Panc1 (cell line): ENCODE data around the gene FHIT. TPM values are rescaled to one million over a fixed set of nuclear protein-coding genes. Genes with fewer than 3 reads are reported as not detected.

ENCODE experiments used
- ATAC-seq: fragments of 200-7000 bp; cut with Tn5 transposase; 2 replicates; pipeline ENCODE4 v1.9.1; 2020; ENCODE audit warnings: mild to moderate bottlenecking, moderate library complexity
- BruUV-seq: library from RNA; stranded (reverse); fragments of 400-500 nt; replicated peaks from 2 replicates; lab custom pipeline; 2021; lab: Mats Ljungman, UMichigan
- CTCF ChIA-PET: fragments of 300-600 bp; sonication (Branson Sonifier 250); formaldehyde crosslinking; loops from one replicate; lab custom pipeline; 2022; ENCODE audit warnings: antibody characterized with exemption; lab: Charles Lee
- POLR2A ChIA-PET: fragments of 300-600 bp; sonication (Branson Sonifier 250); formaldehyde crosslinking; loops from one replicate; lab custom pipeline; 2022; ENCODE audit warnings: antibody characterized with exemption; lab: Charles Lee
- DNase-seq: peaks from one replicate; pipeline ENCODE4 v3.0.0-alpha.2; 2010; ENCODE audit warnings: low read depth, low spot score
- H3K27ac ChIP-seq: 2 replicates; pipeline ENCODE4 v1.5.1; 2011; ENCODE audit warnings: mild to moderate bottlenecking, low read length, inconsistent platforms
- H3K27me3 ChIP-seq: fragments of 200-500 bp; sonication (Bioruptor generic); 2 replicates; pipeline ENCODE4 v1.6.0; 2014; ENCODE audit warnings: low read length, inconsistent platforms; ENCODE audit not compliant: control insufficient read depth, insufficient read depth
- H3K36me3 ChIP-seq: fragments of 200-500 bp; sonication (Bioruptor generic); 2 replicates; pipeline ENCODE4 v1.5.1; 2014; ENCODE audit warnings: inconsistent platforms, mild to moderate bottlenecking, low read length, moderate library complexity; ENCODE audit not compliant: control insufficient read depth, insufficient read depth
- H3K4me1 ChIP-seq: 2 replicates; pipeline ENCODE4 v1.5.1; 2011; ENCODE audit warnings: inconsistent platforms, mild to moderate bottlenecking, low read length, moderate library complexity; ENCODE audit not compliant: control insufficient read depth, insufficient read depth
- H3K4me3 ChIP-seq, 2 experiments: 2 replicates each; pipeline ENCODE4 v1.5.1; 2011 to 2012; ENCODE audit warnings: low read depth in 2 of 2, low read length in 2 of 2, mild to moderate bottlenecking in 2 of 2, inconsistent platforms in 1 of 2, moderate library complexity in 1 of 2
- H3K9me3 ChIP-seq: fragments of 200-500 bp; sonication (Bioruptor generic); 2 replicates; pipeline ENCODE4 v1.5.1; 2014; ENCODE audit warnings: low read depth, mild to moderate bottlenecking, inconsistent platforms, low read length, moderate library complexity; ENCODE audit not compliant: control insufficient read depth, insufficient read depth
- POLR2AphosphoS5 ChIP-seq: IDR thresholded peaks from 2 replicates; pipeline ENCODE4 v1.6.1; 2012; ENCODE audit warnings: mild to moderate bottlenecking, low read depth, low read length, moderate library complexity
- SIN3A ChIP-seq: IDR thresholded peaks from 2 replicates; pipeline ENCODE4 v1.6.1; 2012; ENCODE audit warnings: low read depth, mild to moderate bottlenecking, low read length, moderate library complexity, borderline replicate concordance; ENCODE audit not compliant: insufficient read depth
- TCF7L2 ChIP-seq: IDR thresholded peaks from 2 replicates; pipeline ENCODE4 v1.6.1; 2011; ENCODE audit warnings: mild to moderate bottlenecking, low read depth, low read length, inconsistent platforms
- in situ Hi-C: cut with HindIII; loops from 2 replicates; pipeline ENCODE4 v1.10.0; 2016; ENCODE audit warnings: low sequenced_read_pairs, low pct_unique_long_range_greater_than_20kb
- intact Hi-C: fragments of 100-400 bp; cut with micrococcal nuclease; formaldehyde crosslinking; loops from one replicate; pipeline ENCODE4 v1.10.0; 2022; ENCODE audit not compliant: unreplicated experiment
- total RNA-seq: library from RNA; stranded (reverse); gene quantifications from one replicate; pipeline ENCODE4 v1.2.1, GENCODE V29; 2021; ENCODE audit not compliant: unreplicated experiment
- TF ChIP-seq, protein P1 (sequence below), 2 experiments: IDR thresholded peaks; 2 replicates each; pipeline ENCODE4 v1.6.1; 2011 to 2012; ENCODE audit warnings: low read depth in 2 of 2, control low read depth in 1 of 2, low read length in 1 of 2, mild to moderate bottlenecking in 1 of 2, moderate library complexity in 1 of 2; ENCODE audit not compliant: insufficient read depth in 1 of 2
- TF ChIP-seq, protein P2 (sequence below): fragments of 450-650 bp; IDR thresholded peaks from 2 replicates; pipeline ENCODE4 v1.5.1; 2017; ENCODE audit warnings: mild to moderate bottlenecking

FHIT gene
- total RNA-seq, 1 experiment from 2014 or later = 2.2 TPM

GRCh38 chr3:60319179-60319858 lies 931.9 kb downstream of the FHIT start:
- in situ Hi-C loops = no loop called here
- no peaks in the 10 kb centered on the region for H3K4me1 ChIP-seq
- no peaks in the 10 kb centered on the region for H3K27me3 ChIP-seq
- no peak overlapping the region for H3K4me3 ChIP-seq
- ChIA-PET POLR2A (no interaction called here), CTCF (no interaction called here)
- ATAC-seq = no peak
- H3K9me3 ChIP-seq = no peaks in the 10 kb centered on the region
- H3K27ac ChIP-seq = no peak overlapping the region
- no TSS peak for BruUV-seq
- intact Hi-C loops = no loop called here
- H3K36me3 ChIP-seq = no peaks in the 10 kb centered on the region
- no peak for DNase-seq
- TF ChIP-seq, protein P1, sequence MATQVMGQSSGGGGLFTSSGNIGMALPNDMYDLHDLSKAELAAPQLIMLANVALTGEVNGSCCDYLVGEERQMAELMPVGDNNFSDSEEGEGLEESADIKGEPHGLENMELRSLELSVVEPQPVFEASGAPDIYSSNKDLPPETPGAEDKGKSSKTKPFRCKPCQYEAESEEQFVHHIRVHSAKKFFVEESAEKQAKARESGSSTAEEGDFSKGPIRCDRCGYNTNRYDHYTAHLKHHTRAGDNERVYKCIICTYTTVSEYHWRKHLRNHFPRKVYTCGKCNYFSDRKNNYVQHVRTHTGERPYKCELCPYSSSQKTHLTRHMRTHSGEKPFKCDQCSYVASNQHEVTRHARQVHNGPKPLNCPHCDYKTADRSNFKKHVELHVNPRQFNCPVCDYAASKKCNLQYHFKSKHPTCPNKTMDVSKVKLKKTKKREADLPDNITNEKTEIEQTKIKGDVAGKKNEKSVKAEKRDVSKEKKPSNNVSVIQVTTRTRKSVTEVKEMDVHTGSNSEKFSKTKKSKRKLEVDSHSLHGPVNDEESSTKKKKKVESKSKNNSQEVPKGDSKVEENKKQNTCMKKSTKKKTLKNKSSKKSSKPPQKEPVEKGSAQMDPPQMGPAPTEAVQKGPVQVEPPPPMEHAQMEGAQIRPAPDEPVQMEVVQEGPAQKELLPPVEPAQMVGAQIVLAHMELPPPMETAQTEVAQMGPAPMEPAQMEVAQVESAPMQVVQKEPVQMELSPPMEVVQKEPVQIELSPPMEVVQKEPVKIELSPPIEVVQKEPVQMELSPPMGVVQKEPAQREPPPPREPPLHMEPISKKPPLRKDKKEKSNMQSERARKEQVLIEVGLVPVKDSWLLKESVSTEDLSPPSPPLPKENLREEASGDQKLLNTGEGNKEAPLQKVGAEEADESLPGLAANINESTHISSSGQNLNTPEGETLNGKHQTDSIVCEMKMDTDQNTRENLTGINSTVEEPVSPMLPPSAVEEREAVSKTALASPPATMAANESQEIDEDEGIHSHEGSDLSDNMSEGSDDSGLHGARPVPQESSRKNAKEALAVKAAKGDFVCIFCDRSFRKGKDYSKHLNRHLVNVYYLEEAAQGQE (IDR thresholded peaks at IDR 0.05; ENCODE audit: insufficient read depth in 1 of 2, low read depth in 2 of 2, low read length in 1 of 2) = no peak

DNA sequence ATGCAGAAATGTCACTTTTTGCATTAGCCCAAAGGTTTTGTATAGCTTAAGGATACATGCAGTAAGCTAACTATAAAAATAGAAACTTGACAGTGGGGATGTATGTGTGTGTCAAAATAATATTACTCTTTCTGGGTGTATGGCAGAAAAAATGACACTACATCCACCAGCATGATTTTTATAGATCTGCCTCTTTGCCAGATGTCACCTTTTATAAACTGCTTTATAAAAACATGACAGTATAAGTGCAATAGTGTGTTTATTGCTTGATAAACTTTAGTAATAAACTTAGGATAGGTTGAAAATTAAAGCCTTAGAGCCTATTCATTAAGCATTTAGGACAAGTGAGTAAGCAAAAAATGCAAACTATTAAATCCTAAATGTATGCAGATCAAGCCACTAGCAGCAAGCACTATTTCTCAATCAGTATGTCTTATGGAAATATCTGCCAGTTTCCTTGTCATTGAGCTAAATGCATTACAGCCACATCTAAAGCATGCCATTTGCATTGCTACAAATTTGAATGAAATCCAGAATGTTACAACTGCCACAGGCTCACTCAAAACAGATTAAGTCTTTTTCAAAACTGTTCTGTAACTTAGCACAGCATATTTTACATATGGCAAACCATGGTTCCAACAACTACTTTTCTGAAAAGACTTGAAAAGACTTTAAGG lies 935.0 kb downstream of the FHIT start:
- ATAC-seq (no peak), DNase-seq (no peak)
- H3K27ac ChIP-seq = no peak overlapping the region
- H3K4me3 ChIP-seq = no peak overlapping the region
- no peak for TF ChIP-seq POLR2AphosphoS5
- TF ChIP-seq SIN3A = no peak
- TF ChIP-seq, protein P1 (IDR thresholded peaks at IDR 0.05; ENCODE audit: insufficient read depth in 1 of 2, low read depth in 2 of 2, low read length in 1 of 2) = no peak
- TF ChIP-seq, protein P2, sequence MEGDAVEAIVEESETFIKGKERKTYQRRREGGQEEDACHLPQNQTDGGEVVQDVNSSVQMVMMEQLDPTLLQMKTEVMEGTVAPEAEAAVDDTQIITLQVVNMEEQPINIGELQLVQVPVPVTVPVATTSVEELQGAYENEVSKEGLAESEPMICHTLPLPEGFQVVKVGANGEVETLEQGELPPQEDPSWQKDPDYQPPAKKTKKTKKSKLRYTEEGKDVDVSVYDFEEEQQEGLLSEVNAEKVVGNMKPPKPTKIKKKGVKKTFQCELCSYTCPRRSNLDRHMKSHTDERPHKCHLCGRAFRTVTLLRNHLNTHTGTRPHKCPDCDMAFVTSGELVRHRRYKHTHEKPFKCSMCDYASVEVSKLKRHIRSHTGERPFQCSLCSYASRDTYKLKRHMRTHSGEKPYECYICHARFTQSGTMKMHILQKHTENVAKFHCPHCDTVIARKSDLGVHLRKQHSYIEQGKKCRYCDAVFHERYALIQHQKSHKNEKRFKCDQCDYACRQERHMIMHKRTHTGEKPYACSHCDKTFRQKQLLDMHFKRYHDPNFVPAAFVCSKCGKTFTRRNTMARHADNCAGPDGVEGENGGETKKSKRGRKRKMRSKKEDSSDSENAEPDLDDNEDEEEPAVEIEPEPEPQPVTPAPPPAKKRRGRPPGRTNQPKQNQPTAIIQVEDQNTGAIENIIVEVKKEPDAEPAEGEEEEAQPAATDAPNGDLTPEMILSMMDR = no peak
- no peak for TF ChIP-seq TCF7L2
- ChIA-PET CTCF (no interaction called here), POLR2A (no interaction called here)
- no peaks in the 10 kb centered on the region for H3K36me3 ChIP-seq
- no peaks in the 10 kb centered on the region for H3K4me1 ChIP-seq
- H3K9me3 ChIP-seq = no peaks in the 10 kb centered on the region
- H3K27me3 ChIP-seq = no peaks in the 10 kb centered on the region
- BruUV-seq = no TSS peak
- in situ Hi-C loops (no loop called here), intact Hi-C loops (no loop called here)
